ENCODE data around the gene CHRNB2. TPM values are rescaled to one million over a fixed set of nuclear protein-coding genes. Genes with fewer than 3 reads are reported as not detected.

CHRNB2 gene
- total RNA-seq, 1 experiment from 2014 or later = 1.8 TPM

GRCh38 chr1:154565876-154566275 is 1.7 kb upstream of the CHRNB2 start:
- peaks cover 8% of the 10 kb centered on the region for H3K27me3 Mint-ChIP-seq (ENCODE audit: low read depth)
- H3K4me1 Mint-ChIP-seq = peaks cover 18 to 20% of the 10 kb centered on the region in 2 experiments

More at GRCh38 chr1:154565876-154566275, 1.7 kb upstream of the CHRNB2 start:
- H3K14ac ChIP-seq (ENCODE audit: insufficient read depth, low read length) = no peak overlapping the region
- no peak overlapping the region for H3K27ac ChIP-seq (ENCODE audit: insufficient read length, low read depth, low read length)
- no peak overlapping the region for H4K8ac ChIP-seq (replicated peaks; ENCODE audit: insufficient read length, low read depth, low read length)
- no peak overlapping the region for H3K4ac ChIP-seq (ENCODE audit: low read depth, low read length)
- no peak for DNase-seq
- H4K5ac ChIP-seq (ENCODE audit: insufficient read length, low read depth, low read length) = no peak overlapping the region
- no peaks in the 10 kb centered on the region for H3K27me3 ChIP-seq (ENCODE audit: insufficient read depth, low read length)
- no peak overlapping the region for H2AFZ ChIP-seq (ENCODE audit: low read length)
- TF ChIP-seq, protein P1, sequence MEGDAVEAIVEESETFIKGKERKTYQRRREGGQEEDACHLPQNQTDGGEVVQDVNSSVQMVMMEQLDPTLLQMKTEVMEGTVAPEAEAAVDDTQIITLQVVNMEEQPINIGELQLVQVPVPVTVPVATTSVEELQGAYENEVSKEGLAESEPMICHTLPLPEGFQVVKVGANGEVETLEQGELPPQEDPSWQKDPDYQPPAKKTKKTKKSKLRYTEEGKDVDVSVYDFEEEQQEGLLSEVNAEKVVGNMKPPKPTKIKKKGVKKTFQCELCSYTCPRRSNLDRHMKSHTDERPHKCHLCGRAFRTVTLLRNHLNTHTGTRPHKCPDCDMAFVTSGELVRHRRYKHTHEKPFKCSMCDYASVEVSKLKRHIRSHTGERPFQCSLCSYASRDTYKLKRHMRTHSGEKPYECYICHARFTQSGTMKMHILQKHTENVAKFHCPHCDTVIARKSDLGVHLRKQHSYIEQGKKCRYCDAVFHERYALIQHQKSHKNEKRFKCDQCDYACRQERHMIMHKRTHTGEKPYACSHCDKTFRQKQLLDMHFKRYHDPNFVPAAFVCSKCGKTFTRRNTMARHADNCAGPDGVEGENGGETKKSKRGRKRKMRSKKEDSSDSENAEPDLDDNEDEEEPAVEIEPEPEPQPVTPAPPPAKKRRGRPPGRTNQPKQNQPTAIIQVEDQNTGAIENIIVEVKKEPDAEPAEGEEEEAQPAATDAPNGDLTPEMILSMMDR (conservative IDR thresholded peaks at IDR 0.05) = no peak
- no peaks in the 10 kb centered on the region for H3K79me2 ChIP-seq (ENCODE audit: insufficient read depth, low read length)
- no peak overlapping the region; a peak in 1 of 7 replicates for H3K27ac Mint-ChIP-seq
- H2BK15ac ChIP-seq (ENCODE audit: low read depth, low read length) = no peak overlapping the region
- no peak overlapping the region for H2BK120ac ChIP-seq (ENCODE audit: low read depth, low read length, poor library complexity, severe bottlenecking)
- H3K4me3 Mint-ChIP-seq = no peak overlapping the region
- peaks cover 11% of the 10 kb centered on the region for H3K23me2 ChIP-seq (ENCODE audit: insufficient read length, low read depth, low read length, poor library complexity, severe bottlenecking)
- no peak overlapping the region for H3K56ac ChIP-seq (ENCODE audit: insufficient read length, low read depth, low read length)
- H2AK5ac ChIP-seq (ENCODE audit: insufficient read length, low read length) = no peak overlapping the region
- no peaks in the 10 kb centered on the region for H4K20me1 ChIP-seq (ENCODE audit: control insufficient read depth, insufficient read depth, insufficient read length)
- H3K79me1 ChIP-seq (ENCODE audit: insufficient read depth, low read depth, low read length, poor library complexity, severe bottlenecking) = no peaks in the 10 kb centered on the region
- H3K18ac ChIP-seq (ENCODE audit: insufficient read length, low read depth, low read length) = no peak overlapping the region
- no peaks in the 10 kb centered on the region for H3K9me3 ChIP-seq (ENCODE audit: control insufficient read depth, low read depth, low read length)
- H3K23ac ChIP-seq (ENCODE audit: insufficient read length, low read depth, low read length) = no peak overlapping the region
- H3K9me3 Mint-ChIP-seq = no peaks in the 10 kb centered on the region
- H3K9ac ChIP-seq (ENCODE audit: extremely low read depth, insufficient read length, low read length) = no peak overlapping the region
- no peak overlapping the region for H3T11ph ChIP-seq (ENCODE audit: low read length)
- no peak overlapping the region for H2BK12ac ChIP-seq (ENCODE audit: insufficient read length, low read depth, low read length)
- no CpG with 5 or more reads among the region's 6 CpGs for WGBS (ENCODE audit: extremely low coverage, insufficient read length, low lambda C conversion rate)
- no peaks in the 10 kb centered on the region; a peak in 1 of 7 replicates for H3K36me3 Mint-ChIP-seq (ENCODE audit: insufficient read depth in 1 of 3, low read depth in 3 of 3)
- no peak overlapping the region for H4K91ac ChIP-seq (ENCODE audit: insufficient read length, low read depth, low read length)
- no peak overlapping the region for H2BK5ac ChIP-seq (ENCODE audit: insufficient read length, low read length)
- H2BK20ac ChIP-seq (ENCODE audit: low read depth, low read length, poor library complexity, severe bottlenecking) = no peak overlapping the region
- no peak overlapping the region for H3K4me2 ChIP-seq (ENCODE audit: insufficient read depth, insufficient read length, low read length)
- H3K4me1 ChIP-seq (ENCODE audit: insufficient read depth, low read length) = no peaks in the 10 kb centered on the region; the same call in 1 of the 2 replicates
